ENCODE data around the gene TOP3A.
A peak's percentile ranks its signal among the peaks of the same experiment; 100 is the strongest.

DNA sequence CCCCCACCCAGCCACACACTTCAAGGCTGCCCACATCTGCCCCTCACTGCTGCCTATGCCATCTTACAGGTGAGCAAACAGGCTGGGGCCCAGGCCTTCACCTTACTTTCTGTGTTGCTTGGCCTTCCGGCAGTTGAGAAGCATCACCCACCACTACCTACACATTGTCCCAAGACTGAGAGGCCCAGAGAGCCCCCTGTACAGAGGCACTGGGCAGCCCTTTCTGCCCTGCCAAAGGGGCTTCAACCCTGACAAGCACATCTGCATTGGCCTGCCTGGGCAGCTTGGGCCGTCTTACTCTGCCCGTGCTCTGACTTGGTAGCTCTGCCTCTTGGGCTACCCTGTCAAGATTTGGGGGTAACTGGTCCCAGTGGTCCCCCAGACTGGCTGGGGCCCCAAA is 53.1 kb downstream of the TOP3A start:
- TF ChIP-seq, protein P1, sequence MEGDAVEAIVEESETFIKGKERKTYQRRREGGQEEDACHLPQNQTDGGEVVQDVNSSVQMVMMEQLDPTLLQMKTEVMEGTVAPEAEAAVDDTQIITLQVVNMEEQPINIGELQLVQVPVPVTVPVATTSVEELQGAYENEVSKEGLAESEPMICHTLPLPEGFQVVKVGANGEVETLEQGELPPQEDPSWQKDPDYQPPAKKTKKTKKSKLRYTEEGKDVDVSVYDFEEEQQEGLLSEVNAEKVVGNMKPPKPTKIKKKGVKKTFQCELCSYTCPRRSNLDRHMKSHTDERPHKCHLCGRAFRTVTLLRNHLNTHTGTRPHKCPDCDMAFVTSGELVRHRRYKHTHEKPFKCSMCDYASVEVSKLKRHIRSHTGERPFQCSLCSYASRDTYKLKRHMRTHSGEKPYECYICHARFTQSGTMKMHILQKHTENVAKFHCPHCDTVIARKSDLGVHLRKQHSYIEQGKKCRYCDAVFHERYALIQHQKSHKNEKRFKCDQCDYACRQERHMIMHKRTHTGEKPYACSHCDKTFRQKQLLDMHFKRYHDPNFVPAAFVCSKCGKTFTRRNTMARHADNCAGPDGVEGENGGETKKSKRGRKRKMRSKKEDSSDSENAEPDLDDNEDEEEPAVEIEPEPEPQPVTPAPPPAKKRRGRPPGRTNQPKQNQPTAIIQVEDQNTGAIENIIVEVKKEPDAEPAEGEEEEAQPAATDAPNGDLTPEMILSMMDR (IDR thresholded peaks at IDR 0.05), result no peak
- TF ChIP-seq NR3C1 (CRISPR knock-in tag; conservative IDR thresholded peaks at IDR 0.05; ENCODE audit: low read depth), result no peak
- TF ChIP-seq ATF2 (CRISPR knock-in tag; IDR thresholded peaks at IDR 0.05; ENCODE audit: borderline replicate concordance, low read depth), result no peak
- TF ChIP-seq, protein P2, sequence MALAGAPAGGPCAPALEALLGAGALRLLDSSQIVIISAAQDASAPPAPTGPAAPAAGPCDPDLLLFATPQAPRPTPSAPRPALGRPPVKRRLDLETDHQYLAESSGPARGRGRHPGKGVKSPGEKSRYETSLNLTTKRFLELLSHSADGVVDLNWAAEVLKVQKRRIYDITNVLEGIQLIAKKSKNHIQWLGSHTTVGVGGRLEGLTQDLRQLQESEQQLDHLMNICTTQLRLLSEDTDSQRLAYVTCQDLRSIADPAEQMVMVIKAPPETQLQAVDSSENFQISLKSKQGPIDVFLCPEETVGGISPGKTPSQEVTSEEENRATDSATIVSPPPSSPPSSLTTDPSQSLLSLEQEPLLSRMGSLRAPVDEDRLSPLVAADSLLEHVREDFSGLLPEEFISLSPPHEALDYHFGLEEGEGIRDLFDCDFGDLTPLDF (CRISPR knock-in tag; IDR thresholded peaks at IDR 0.05), result no peak
- no peak for TF ChIP-seq IRF2 (CRISPR knock-in tag; IDR thresholded peaks at IDR 0.05; ENCODE audit: borderline replicate concordance, low read depth)
- TF ChIP-seq ZNF423 (CRISPR knock-in tag; IDR thresholded peaks at IDR 0.05), result no peak
- TF ChIP-seq FOXK1 (CRISPR knock-in tag; IDR thresholded peaks at IDR 0.05), result no peak
- TF ChIP-seq CBFB (CRISPR knock-in tag; IDR thresholded peaks at IDR 0.05; ENCODE audit: low read depth), result no peak
- TF ChIP-seq ZNF263 (CRISPR knock-in tag; IDR thresholded peaks at IDR 0.05; ENCODE audit: low read depth), result no peak
- TF ChIP-seq NFE2L1 (CRISPR knock-in tag; IDR thresholded peaks at IDR 0.05), result no peak
- TF ChIP-seq MAX (CRISPR knock-in tag; IDR thresholded peaks at IDR 0.05), result no peak
- TF ChIP-seq, protein P3, sequence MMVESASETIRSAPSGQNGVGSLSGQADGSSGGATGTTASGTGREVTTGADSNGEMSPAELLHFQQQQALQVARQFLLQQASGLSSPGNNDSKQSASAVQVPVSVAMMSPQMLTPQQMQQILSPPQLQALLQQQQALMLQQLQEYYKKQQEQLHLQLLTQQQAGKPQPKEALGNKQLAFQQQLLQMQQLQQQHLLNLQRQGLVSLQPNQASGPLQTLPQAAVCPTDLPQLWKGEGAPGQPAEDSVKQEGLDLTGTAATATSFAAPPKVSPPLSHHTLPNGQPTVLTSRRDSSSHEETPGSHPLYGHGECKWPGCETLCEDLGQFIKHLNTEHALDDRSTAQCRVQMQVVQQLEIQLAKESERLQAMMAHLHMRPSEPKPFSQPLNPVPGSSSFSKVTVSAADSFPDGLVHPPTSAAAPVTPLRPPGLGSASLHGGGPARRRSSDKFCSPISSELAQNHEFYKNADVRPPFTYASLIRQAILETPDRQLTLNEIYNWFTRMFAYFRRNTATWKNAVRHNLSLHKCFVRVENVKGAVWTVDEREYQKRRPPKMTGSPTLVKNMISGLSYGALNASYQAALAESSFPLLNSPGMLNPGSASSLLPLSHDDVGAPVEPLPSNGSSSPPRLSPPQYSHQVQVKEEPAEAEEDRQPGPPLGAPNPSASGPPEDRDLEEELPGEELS (CRISPR knock-in tag; IDR thresholded peaks at IDR 0.05), result 0 out of 2 replicates have a peak, but pooled peaks have one; percentile 1

Data from WTC11 (cell line).